ENCODE results near the gene SLC37A4. TPM values are rescaled to one million over a fixed set of nuclear protein-coding genes. Genes with fewer than 3 reads are reported as not detected.

SLC37A4 gene
- total RNA-seq, 4 donors from 2014 or later = 6.9 to 13.9 (median 11.5) TPM

DNA sequence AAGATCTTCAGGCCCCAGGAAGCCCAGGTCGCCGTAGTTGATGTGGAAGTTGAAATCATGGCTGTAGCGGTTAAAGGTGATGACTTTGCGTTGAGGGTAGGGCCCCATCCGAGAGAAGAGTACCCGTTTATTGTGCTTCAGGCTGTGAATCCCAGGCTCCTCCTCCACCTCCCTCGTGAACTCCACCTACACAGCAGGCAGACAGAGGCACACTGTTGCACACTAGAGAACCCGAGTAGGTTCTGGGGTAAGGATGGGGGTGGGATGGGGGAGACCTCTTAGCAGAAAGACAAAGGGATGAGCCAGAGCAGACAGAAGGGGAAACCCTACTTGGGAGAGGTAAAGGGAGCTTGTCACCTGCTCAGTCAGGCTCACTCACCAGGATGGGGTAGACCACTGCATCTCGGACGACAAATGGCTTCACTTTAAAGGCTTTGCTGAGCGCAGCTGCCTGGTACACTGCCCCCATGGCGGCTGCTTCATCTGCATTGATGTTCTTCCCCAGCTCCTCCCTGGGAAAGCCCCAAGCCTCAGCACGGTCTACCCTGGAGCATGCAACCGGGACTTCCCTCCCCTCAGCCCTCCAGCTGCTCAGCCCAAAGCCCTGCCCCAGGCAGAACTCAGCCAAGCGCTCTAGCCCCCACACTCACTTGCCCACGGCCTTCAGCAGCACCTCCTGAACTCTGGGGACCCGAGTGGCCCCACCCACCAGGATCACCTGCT is 20.9 kb upstream of the SLC37A4 start:
- 63 to 75% methylated on average over 14 of the region's 17 CpGs for WGBS, 2 donors
- no peak for TF ChIP-seq POLR2A (IDR thresholded peaks at IDR 0.05)
- TF ChIP-seq, protein P1, sequence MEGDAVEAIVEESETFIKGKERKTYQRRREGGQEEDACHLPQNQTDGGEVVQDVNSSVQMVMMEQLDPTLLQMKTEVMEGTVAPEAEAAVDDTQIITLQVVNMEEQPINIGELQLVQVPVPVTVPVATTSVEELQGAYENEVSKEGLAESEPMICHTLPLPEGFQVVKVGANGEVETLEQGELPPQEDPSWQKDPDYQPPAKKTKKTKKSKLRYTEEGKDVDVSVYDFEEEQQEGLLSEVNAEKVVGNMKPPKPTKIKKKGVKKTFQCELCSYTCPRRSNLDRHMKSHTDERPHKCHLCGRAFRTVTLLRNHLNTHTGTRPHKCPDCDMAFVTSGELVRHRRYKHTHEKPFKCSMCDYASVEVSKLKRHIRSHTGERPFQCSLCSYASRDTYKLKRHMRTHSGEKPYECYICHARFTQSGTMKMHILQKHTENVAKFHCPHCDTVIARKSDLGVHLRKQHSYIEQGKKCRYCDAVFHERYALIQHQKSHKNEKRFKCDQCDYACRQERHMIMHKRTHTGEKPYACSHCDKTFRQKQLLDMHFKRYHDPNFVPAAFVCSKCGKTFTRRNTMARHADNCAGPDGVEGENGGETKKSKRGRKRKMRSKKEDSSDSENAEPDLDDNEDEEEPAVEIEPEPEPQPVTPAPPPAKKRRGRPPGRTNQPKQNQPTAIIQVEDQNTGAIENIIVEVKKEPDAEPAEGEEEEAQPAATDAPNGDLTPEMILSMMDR (IDR thresholded peaks at IDR 0.05) = no peak
- Histone ChIP-seq H3K4me3 (no peak overlapping the region), H3K27ac (no peak overlapping the region), H3K27me3 (no peaks in the 10 kb centered on the region), H3K9me3 (no peaks in the 10 kb centered on the region), H3K4me1 (peaks cover 9 to 21% (median 12%) of the 10 kb centered on the region in 3 donors), H3K36me3 (peaks cover 50 to 89% (median 56%) of the 10 kb centered on the region in 3 donors)
- intact Hi-C loops (cut with DNase I) = no loop called here
- DNase-seq = no peak

DNA sequence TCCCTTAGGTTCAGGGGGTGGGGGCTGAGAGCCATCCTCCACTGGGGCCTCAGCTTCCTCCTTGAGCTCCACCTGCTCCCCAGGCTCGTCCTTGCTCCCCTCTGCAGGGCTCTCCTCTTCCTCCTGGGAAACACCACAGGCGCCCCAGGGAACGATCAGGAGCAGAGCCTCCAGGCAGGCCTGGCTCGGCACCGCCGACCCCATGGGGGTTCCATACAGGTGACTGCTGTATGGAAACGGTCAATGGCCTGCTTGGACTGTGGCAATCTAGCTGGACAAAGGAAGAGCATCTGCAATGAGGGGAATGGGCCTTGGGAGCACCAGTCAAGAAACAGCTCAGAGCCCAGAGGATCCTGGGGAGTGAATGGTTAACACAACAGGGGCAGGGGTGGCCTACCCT is 18.4 kb upstream of the SLC37A4 start:
- Histone ChIP-seq H3K27ac (no peak overlapping the region), H3K27me3 (no peaks in the 10 kb centered on the region), H3K4me3 (no peak overlapping the region), H3K4me1 (no peaks in the 10 kb centered on the region), H3K36me3 (peaks cover 44 to 98% (median 63%) of the 10 kb centered on the region in 3 donors), H3K9me3 (no peaks in the 10 kb centered on the region)
- TF ChIP-seq, protein P1 (IDR thresholded peaks at IDR 0.05) = no peak
- no peak for TF ChIP-seq POLR2A (IDR thresholded peaks at IDR 0.05)
- 44% methylated on average over 1 of the region's 7 CpGs; no CpG with 5 or more reads in 1 of the 2 donors for WGBS, 2 donors
- intact Hi-C loops (cut with DNase I) = no loop called here
- DNase-seq = no peak

DNA sequence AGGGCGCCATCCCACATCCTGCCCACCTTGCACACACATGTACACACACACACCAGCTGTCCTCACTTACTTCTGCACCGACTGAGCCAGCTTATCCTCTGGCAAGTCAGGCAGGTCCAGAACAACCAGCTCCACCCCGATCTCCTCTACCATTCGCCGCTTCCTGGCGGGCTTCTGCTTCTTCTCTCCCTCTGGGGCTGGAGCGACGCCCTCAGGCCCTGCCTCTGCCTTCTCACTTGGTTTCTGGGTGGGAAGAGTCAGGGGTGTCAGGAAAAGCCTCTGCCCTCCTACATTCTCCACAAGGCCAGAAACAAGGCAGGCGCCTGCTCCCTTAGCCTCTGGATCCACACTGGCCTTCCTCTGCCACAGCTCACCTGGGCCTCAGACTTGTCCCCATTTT is 18.0 kb upstream of the SLC37A4 start:
- intact Hi-C loops (cut with DNase I) = no loop called here
- Histone ChIP-seq H3K27ac (no peak overlapping the region), H3K36me3 (peaks cover 43 to 93% (median 59%) of the 10 kb centered on the region in 3 donors), H3K4me1 (no peaks in the 10 kb centered on the region), H3K27me3 (no peaks in the 10 kb centered on the region), H3K9me3 (no peaks in the 10 kb centered on the region), H3K4me3 (no peak overlapping the region)
- TF ChIP-seq, protein P1 (IDR thresholded peaks at IDR 0.05) = no peak
- TF ChIP-seq POLR2A (IDR thresholded peaks at IDR 0.05) = no peak
- 91 to 95% methylated on average over 9 of the region's 9 CpGs for WGBS, 2 donors
- no peak for DNase-seq

DNA sequence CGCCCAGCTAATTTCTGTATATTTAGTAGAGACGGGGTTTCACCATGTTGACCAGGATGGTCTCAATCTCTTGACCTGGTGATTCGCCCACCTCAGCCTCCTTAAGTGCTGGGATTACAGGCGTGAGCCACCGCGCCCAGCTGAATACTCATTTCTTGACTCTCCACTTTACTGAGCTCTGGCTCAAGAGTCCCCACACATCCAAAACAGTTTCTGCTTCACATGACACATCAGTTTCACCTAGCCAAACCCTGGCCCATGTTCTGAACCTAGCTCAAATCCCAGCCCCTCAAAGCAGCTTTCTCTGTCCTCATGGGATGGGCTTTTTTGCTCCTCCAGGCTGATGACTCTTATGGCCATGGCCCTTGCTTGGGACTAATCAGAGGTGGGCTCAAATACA is 16.5 kb upstream of the SLC37A4 start:
- H3K9me3 ChIP-seq = no peaks in the 10 kb centered on the region
- TF ChIP-seq, protein P1 (IDR thresholded peaks at IDR 0.05) = no peak
- TF ChIP-seq POLR2A (IDR thresholded peaks at IDR 0.05) = no peak
- no peaks in the 10 kb centered on the region for H3K27me3 ChIP-seq
- H3K4me1 ChIP-seq = no peaks in the 10 kb centered on the region
- no peak overlapping the region for H3K4me3 ChIP-seq
- intact Hi-C loops (cut with DNase I) = no loop called here
- H3K27ac ChIP-seq = no peak overlapping the region
- DNase-seq = no peak
- WGBS, 2 donors = 68 to 88% methylated on average over 5 to 6 of the region's 6 CpGs
- H3K36me3 ChIP-seq = peaks cover 30 to 79% (median 45%) of the 10 kb centered on the region in 3 donors

DNA sequence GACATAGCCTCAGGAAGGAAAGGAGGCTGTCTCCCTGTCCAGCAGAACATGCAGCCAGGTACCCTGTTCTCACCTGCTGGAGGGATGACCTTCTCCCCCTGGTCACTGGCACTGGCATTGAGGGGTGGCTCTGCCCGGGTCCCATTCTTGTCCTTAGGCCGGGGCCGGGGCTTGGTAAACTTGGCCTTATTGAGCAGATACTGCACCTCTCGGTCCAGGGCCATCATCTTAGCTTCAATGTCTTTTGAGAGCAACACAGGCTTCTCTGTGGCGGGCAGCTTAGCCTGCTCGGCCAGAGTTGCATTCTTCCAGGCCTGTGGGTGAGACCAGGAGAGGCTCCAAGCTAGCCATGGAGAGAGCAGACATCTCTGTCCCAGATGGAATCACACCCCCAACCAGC is 15.8 kb upstream of the SLC37A4 start:
- Histone ChIP-seq H3K27me3 (no peaks in the 10 kb centered on the region), H3K27ac (no peak overlapping the region), H3K36me3 (peaks cover 30 to 72% (median 45%) of the 10 kb centered on the region in 3 donors), H3K9me3 (no peaks in the 10 kb centered on the region), H3K4me3 (no peak overlapping the region), H3K4me1 (no peaks in the 10 kb centered on the region)
- WGBS, 2 donors = 60 to 100% methylated on average over 1 to 4 of the region's 6 CpGs
- TF ChIP-seq, protein P1 (IDR thresholded peaks at IDR 0.05) = no peak
- TF ChIP-seq POLR2A (IDR thresholded peaks at IDR 0.05) = no peak
- intact Hi-C loops (cut with DNase I) = no loop called here
- DNase-seq = no peak

Data from esophagus squamous epithelium (tissue), 5 donors.